ENCODE data around the gene PLXNB2. TPM values are rescaled to one million over a fixed set of nuclear protein-coding genes. Genes with fewer than 3 reads are reported as not detected.

The PLXNB2 gene
- total RNA-seq, 1 donor from 2014 or later, result 287 TPM

DNA sequence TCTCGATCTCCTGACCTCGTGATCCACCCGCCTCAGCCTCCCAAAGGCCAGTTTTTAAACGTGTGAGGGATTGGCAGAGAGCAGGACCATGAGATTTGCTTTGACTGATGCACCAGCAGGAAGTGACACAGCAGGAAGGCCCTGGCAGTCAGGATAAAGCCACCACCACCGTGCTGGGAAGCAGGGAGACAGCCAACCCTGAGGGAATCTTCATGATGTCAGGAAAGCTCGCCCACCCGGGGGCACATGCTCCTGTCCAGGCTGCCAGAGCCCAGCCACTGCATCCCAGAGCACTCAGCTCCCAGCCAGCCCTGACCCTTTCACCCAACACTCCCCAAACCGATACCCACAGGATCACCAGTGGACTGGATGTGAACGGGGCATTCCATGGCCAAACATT is 68.7 kb downstream of the PLXNB2 start:
- Histone ChIP-seq H3K4me1 (peaks cover 8 to 26% of the 10 kb centered on the region in 2 donors), H3K36me3 (peaks cover 22 to 29% of the 10 kb centered on the region in 2 donors), H3K27me3 (no peaks in the 10 kb centered on the region), H3K9me3 (no peaks in the 10 kb centered on the region), H3K27ac (no peak overlapping the region), H3K4me3 (no peak overlapping the region)
- TF ChIP-seq, protein P1, sequence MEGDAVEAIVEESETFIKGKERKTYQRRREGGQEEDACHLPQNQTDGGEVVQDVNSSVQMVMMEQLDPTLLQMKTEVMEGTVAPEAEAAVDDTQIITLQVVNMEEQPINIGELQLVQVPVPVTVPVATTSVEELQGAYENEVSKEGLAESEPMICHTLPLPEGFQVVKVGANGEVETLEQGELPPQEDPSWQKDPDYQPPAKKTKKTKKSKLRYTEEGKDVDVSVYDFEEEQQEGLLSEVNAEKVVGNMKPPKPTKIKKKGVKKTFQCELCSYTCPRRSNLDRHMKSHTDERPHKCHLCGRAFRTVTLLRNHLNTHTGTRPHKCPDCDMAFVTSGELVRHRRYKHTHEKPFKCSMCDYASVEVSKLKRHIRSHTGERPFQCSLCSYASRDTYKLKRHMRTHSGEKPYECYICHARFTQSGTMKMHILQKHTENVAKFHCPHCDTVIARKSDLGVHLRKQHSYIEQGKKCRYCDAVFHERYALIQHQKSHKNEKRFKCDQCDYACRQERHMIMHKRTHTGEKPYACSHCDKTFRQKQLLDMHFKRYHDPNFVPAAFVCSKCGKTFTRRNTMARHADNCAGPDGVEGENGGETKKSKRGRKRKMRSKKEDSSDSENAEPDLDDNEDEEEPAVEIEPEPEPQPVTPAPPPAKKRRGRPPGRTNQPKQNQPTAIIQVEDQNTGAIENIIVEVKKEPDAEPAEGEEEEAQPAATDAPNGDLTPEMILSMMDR (IDR thresholded peaks at IDR 0.05), result no peak
- intact Hi-C loops (cut with DNase I), result no loop called here
- DNase-seq (ENCODE audit: low spot score in 2 of 2), result no peak

DNA sequence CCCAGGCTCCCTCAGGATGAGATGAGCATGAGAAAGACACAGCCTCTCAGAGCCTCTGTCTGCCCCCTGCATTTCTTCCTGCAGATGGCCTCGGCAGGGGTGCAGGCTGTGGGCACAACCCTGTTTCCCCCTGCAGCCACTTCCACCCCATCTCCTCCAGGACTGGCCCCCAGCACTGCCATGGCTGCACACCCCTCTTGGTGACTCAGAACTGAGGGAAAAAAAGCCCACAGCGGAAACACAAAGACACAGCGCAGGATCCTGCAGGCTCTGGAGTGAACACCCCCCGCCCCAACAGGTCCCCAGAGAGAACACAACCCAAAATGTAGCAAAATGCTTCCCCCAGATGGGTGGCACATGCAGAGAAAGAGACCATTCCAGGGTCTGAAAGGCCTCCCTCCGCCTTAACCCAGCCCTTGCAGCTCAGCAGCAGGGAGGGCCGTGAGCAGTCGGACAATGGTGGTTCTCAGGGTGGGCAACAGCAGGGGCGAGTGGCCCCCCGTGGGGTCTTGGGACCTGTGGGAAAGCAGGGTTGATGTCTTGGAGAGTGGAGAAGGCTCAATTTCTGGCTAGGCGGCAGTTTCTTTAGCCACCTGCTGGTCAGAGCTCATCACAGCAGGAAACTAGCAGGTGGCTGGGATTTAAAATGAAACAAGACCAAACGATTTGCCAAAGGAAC is 70.6 kb downstream of the PLXNB2 start:
- no peak overlapping the region for H3K4me3 ChIP-seq
- H3K9me3 ChIP-seq, result no peaks in the 10 kb centered on the region
- intact Hi-C loops (cut with DNase I), result no loop called here
- peaks cover 0 to 9% of the 10 kb centered on the region in 2 donors for H3K4me1 ChIP-seq
- no peak overlapping the region for H3K27ac ChIP-seq
- TF ChIP-seq, protein P1 (IDR thresholded peaks at IDR 0.05), result no peak
- DNase-seq (ENCODE audit: low spot score in 2 of 2), result no peak
- H3K27me3 ChIP-seq, result no peaks in the 10 kb centered on the region
- peaks cover 29 to 31% of the 10 kb centered on the region in 2 donors for H3K36me3 ChIP-seq

DNA sequence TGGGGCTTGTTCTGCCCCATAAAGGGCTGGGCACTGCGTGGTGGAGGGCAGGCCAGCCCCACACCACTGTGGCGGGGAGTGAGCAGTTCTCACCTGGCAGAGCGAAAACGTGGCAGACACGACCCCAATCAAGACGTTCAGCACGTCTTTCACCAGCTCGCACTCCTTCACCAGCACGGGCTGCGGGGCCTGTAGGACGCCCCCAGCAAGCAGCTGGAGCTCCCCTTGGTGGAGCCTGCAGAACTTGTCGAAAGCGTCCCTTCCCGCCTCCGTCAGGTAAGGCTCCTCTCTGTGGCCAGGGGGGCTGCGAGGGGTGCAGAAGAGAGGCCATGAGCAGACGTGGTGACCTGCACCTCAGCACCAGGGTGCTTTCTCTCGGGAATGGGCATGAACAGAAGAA is 74.2 kb downstream of the PLXNB2 start:
- TF ChIP-seq, protein P1 (IDR thresholded peaks at IDR 0.05), result no peak
- Histone ChIP-seq H3K4me3 (no peak overlapping the region), H3K27me3 (no peaks in the 10 kb centered on the region), H3K9me3 (no peaks in the 10 kb centered on the region), H3K4me1 (no peaks in the 10 kb centered on the region), H3K27ac (no peak overlapping the region), H3K36me3 (peaks cover 29 to 32% of the 10 kb centered on the region in 2 donors)
- no peak for DNase-seq (ENCODE audit: low spot score in 2 of 2)
- intact Hi-C loops (cut with DNase I), result no loop called here

DNA sequence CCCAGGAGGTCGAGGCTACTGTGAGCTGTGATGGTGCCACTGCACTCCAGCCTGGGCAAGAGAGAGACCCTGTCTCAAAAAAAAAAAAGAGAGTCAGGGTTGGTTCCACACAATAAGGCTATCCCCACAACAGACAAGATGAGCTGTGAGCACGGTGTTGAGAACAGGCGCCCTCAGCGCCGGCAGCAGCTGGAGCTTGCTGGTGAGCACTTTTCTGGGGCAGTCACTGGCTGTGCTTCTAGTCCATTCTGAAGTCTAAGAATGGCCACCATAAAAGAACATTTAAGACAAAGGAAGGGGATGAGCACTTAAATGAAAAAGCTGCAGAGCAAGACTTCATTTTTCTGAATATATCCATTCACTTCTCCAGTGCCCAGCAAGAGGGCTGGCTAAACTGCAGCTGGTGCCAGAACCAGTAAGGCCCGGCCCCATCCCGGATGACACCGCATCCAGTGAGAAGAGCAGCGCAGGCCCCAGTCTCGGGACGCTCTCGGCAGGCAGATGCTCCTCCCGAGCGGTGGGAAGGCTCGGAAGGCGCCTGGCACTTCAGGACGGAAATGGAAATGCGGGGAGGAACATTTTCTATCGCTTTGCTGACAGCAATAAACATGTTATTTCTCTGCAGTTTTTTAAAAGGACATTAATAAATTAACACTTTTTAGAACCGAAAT is 74.8 kb downstream of the PLXNB2 start:
- Histone ChIP-seq H3K36me3 (peaks cover 34 to 35% of the 10 kb centered on the region in 2 donors), H3K4me1 (no peaks in the 10 kb centered on the region), H3K27me3 (no peaks in the 10 kb centered on the region), H3K9me3 (no peaks in the 10 kb centered on the region), H3K27ac (no peak overlapping the region), H3K4me3 (no peak overlapping the region)
- DNase-seq (ENCODE audit: low spot score in 2 of 2), result no peak
- TF ChIP-seq, protein P1 (IDR thresholded peaks at IDR 0.05), result no peak
- intact Hi-C loops (cut with DNase I), result no loop called here

DNA sequence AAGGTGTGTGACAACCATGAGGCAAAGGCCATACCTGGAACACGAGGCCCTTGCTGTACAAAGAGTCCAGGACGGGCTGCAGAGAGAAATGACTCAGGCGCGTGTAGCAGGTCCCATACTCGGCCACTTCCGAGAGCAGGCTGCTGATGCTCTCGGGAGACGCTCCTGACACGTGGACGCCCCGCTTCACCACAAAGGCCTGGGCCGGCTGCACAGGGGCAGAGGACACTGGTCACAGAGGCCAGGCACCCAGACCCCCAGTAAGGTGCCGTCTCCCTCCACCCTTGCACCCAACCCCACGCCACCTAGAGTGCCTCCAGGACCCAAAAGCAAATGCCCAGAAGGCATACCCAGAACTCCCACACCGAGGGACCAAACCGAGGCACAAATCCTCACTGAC is 78.1 kb downstream of the PLXNB2 start:
- Histone ChIP-seq H3K9me3 (no peaks in the 10 kb centered on the region), H3K4me1 (no peaks in the 10 kb centered on the region), H3K36me3 (peaks cover 56 to 61% of the 10 kb centered on the region in 2 donors), H3K27ac (no peak overlapping the region), H3K27me3 (no peaks in the 10 kb centered on the region), H3K4me3 (no peak overlapping the region)
- intact Hi-C loops (cut with DNase I), result no loop called here
- TF ChIP-seq, protein P1 (IDR thresholded peaks at IDR 0.05), result no peak
- no peak for DNase-seq (ENCODE audit: low spot score in 2 of 2)
